Retinal pigment epithelial cell (primary cell): ENCODE measurements around the gene ANP32B.

Experiments
- DNase-seq: peaks from one replicate; pipeline ENCODE4 v3.0.0-alpha.2; 2010; ENCODE audit warnings: low read depth
- H3K4me3 ChIP-seq: 2 replicates; pipeline ENCODE4 v1.5.1; 2011; ENCODE audit warnings: mild to moderate bottlenecking, low read length, control low read depth, moderate library complexity
- CTCF ChIP-seq: conservative IDR thresholded peaks from 2 replicates; pipeline ENCODE4 v1.5.1; 2011; ENCODE audit warnings: low read depth, low read length, control low read depth, inconsistent platforms

Gene ANP32B

GRCh38 chr9:98008764-98009163, 25.6 kb downstream of the ANP32B start:
- TF ChIP-seq CTCF, result no peak
- no peak overlapping the region for H3K4me3 ChIP-seq
- no peak for DNase-seq

DNA sequence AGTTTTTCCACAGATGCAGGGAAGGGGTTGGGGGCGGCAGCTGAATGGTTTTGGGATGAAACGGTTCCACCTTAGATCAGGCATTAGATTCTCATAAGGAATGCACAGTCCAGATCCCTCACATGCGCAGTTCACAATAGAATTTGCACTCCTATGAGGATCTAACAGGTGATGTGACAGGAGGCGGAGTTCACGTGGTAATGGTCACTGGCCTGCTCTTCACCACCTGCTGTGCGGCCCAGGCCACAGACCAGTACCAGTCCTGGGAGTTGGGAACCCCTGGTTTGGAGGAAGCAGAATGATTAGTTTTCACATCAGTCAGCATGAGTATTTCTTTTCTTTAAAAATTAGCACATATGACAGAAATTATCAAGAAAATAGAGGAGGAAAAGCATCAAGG, 26.3 kb downstream of the ANP32B start:
- DNase-seq, result no peak
- H3K4me3 ChIP-seq, result no peak overlapping the region
- no peak for TF ChIP-seq CTCF

DNA sequence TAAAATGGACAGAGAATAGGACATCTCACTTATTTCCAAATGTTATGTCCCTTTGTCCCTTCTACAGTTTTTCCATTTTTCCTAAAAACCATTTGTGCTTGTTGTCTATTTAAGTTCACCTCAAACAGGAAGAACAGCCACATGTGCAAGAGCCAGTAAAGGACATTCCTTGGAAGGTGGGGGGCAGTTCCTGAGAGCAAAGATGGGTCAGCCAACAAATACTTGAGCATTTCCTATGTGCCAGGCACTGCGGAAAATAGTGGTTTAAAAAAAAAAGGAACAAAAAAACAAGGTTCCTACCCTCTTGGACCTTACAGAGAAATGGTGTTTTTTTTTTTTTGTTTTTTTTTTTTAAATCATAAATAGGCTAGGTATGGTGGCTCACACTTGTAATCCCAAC, 26.8 kb downstream of the ANP32B start:
- no peak for TF ChIP-seq CTCF
- no peak overlapping the region for H3K4me3 ChIP-seq
- no peak for DNase-seq

DNA sequence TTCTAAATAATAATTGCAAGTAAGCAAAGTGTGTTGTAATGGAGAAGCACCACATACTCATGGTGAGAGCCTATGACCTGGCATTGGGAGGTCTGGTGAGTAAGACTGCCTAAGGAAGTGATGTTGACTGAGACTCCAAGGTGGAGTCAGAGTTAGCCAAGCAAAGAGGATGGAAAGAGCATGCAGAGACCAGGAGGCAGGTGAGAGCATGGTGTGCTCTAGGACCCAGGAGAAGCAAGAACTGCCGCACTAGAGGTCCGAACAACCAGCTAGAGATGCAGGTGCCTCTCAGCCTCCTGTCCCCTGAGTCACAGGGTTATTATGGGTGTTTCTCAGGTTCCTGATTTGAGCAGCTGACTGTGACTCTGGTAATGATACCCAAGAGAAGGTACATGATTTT, 27.3 kb downstream of the ANP32B start:
- no peak for DNase-seq
- H3K4me3 ChIP-seq, result no peak overlapping the region
- TF ChIP-seq CTCF, result no peak

DNA sequence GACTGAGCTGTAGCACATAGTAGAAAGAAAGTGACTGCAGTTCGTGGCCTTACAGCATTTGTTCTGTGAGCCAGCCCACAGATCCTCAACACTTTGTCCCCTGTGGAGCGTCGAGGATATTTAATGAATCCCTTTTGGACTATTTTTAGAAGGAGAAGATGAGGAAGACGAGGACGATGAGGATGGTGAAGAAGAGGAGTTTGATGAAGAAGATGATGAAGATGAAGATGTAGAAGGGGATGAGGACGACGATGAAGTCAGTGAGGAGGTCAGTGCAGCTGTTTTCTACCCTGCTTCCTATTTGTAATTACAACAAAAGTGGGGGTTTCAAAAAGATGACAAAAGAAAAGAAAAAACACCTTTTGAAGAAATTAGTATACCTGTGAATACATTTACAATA, 28.0 kb downstream of the ANP32B start:
- H3K4me3 ChIP-seq, result no peak overlapping the region
- TF ChIP-seq CTCF, result no peak
- no peak for DNase-seq

DNA sequence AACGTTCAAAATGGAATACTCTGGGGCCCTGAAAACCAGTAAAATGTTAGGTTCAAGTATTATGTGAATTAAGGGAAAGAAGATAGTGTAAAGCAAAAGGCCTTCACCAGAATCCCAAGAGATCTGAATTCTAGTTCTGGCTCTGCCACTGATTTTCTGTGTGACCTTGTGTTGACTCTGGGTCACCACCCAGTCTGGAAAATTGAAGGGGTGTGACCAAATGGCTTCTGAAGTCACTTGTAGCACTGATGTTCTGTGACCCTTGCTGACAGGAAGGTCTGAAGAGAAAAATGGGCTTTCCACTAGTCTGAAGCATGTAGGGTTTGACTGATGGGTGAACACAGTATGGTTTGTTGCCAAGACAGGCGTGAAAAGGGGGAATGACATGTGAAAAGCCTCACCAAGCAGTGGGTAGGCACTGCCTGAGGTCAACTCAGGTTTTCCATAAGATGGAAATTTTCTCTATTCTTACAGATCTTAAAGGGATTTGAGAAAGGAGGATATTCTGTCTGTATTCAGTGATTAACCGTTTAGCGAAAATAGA, 33.1 kb downstream of the ANP32B start:
- no peak overlapping the region for H3K4me3 ChIP-seq
- no peak for DNase-seq
- TF ChIP-seq CTCF, result no peak

- H3K4me3 ChIP-seq, result no peak overlapping the region
- TF ChIP-seq CTCF, result no peak
- no peak for DNase-seq
Observed at GRCh38 chr9:98017306-98017705, 34.2 kb downstream of the ANP32B start.
